IPS-NIHi7 (cell line): Measurements from ENCODE around the gene VAV3.
A peak's percentile ranks its signal among the peaks of the same experiment; 100 is the strongest.
"Not testable (repeated sequence)": the region's sequence is repeated elsewhere in the genome, so short reads cannot be mapped to it uniquely, and the experiment has no call there.

Experiments
- DNase-seq: peaks from one replicate; pipeline ENCODE4 v3.0.0; 2012; ENCODE audit warnings: mixed read lengths; ENCODE audit errors: extremely low spot score

The VAV3 gene, protein sequence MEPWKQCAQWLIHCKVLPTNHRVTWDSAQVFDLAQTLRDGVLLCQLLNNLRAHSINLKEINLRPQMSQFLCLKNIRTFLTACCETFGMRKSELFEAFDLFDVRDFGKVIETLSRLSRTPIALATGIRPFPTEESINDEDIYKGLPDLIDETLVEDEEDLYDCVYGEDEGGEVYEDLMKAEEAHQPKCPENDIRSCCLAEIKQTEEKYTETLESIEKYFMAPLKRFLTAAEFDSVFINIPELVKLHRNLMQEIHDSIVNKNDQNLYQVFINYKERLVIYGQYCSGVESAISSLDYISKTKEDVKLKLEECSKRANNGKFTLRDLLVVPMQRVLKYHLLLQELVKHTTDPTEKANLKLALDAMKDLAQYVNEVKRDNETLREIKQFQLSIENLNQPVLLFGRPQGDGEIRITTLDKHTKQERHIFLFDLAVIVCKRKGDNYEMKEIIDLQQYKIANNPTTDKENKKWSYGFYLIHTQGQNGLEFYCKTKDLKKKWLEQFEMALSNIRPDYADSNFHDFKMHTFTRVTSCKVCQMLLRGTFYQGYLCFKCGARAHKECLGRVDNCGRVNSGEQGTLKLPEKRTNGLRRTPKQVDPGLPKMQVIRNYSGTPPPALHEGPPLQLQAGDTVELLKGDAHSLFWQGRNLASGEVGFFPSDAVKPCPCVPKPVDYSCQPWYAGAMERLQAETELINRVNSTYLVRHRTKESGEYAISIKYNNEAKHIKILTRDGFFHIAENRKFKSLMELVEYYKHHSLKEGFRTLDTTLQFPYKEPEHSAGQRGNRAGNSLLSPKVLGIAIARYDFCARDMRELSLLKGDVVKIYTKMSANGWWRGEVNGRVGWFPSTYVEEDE

DNA sequence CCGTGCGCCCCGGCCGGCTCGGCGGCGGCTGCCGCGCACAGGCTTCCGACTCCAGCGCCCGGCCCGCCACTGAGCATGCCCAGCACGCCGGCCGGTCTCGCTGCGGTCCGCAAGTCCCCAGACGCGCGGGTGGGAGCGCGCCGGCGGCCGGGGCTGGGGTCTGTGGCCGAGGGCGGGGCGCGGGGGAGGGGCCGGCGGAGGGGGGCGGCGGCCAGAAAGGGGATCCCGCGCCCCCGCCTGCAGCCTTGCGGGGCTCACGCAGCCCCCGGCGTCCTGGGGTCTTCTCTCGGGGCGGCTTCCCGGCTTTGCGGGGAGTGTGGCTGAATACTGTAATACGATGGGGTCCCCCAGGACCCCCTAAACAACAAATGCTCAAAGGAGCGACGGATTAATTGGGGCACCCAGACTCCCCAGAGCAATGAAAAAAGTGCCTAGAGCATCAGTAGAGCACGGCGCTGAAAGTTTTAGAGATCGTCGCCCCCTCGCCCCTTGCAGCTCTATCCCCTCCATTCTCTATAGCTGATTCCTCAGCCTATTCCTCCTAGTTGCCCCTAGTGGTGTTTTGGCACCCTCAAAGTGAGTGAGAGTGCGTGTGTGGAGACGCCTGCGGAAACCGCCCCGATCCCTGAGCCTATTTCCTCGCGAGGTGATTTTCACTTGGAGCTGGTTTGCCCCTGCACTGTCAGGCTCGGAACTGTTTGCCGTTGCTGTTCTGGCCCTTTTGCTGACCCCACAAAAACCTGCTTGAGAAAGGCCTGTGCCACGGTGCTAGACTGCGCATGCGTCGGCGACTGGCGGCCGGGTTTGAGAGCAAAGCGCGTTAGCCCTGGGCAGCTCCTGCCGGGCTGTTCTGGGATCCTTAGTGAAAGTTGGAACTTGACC, at the start of gene VAV3:
VAV3 (minus strand) TSS at position 71 of the 882 bp plus-strand sequence. CDS start 311 bp downstream, outside the sequence.
- peak; percentile 93 for DNase-seq

GRCh38 chr1:108012553-108012952, 47.6 kb upstream of the VAV3 start:
- DNase-seq: no peak

DNA sequence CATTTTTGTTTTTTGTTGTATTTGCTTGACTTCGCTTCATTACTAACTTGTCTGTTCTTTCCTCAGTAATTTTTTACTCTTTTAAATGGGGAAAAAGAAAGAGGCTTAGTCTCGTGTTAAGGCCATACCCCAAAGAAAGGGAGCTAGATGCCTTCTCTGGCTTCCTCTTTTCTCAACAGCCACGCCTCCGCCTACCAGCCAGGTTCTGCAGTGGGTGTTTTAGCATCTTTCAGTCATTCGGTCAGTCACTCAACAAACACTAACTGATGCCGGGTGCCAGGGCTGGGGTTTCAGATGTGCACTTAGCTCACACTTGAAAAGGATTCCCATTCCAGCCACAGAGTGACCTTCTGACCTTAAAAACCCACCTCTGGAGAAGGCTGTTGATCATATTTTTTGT, 46.3 kb upstream of the VAV3 start:
- DNase-seq: no peak

DNA sequence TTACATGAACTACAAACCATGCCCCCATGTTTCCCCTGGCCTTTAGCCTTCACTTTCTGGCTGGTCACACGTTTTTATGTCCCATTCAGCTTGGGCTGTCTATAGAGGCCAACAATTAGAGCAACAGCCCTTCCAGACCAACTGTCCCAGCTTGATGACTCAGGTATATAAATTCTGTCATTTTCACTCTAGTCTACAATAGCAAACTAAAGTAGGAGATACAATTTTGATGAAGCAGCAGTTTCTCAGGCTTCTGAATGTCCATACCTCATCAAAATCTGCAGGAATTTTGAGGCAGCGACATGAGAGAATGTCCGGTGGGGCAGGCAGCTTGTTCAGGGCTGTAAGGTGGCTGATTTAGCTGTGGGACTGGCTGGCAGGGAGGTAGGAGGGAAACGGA, 45.6 kb upstream of the VAV3 start:
- DNase-seq: no peak

GRCh38 chr1:108009603-108010195, 44.7 kb upstream of the VAV3 start:
- no peak for DNase-seq

- DNase-seq: no peak
These were observed 42.6 kb upstream of the VAV3 start for GRCh38 chr1:108007531-108007930.

- DNase-seq: no peak
These were observed 42.1 kb upstream of the VAV3 start for GRCh38 chr1:108007070-108007469.

- DNase-seq: not testable (repeated sequence)
These were observed 39.9 kb upstream of the VAV3 start for GRCh38 chr1:108004919-108005318.

DNA sequence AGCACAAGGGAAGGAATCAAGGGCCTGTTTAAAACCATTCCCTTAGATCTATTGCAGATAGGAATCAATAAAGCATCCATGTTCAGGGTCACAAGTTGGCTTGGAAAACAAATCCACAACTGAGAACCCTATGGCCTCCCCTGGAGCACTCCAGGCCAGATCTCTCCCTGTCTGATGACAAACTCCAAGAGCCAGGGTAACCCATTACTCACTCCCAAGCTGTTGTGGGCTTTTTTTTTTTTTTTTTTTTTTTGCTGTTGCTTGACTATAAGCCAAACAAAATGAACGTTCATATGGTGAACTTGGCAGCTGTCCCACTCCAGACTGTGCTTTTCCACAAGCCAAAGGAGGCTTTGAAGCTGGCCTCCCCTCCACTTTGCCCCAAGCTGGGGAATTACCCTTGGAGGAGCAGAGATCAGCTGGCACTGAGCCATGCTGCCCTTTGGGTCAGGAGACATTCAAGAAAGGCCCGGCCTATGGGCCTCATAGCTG, 35.7 kb upstream of the VAV3 start:
- no peak for DNase-seq

DNA sequence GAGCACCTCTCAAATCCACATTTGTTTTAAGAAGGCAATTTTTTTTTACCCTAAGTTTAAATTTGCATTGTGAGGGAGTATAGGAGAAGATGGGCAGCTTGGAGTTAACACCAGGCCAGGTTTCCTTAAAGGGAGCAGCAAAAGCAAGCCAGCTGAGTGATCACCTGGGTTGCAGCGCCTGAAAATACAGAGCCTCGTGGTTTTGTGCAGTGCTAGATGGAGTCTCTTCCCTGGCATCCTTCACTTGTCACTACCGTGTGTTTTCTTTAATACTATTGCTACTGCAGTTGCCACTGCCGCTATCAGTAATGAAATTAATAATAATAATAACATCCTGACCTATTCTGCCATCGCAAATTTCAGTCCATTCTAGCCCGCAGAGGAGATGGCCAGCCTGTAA, 35.2 kb upstream of the VAV3 start:
- DNase-seq: no peak

GRCh38 chr1:107997866-107998265, 32.9 kb upstream of the VAV3 start:
- DNase-seq: no peak

- DNase-seq: no peak
These were observed 28.9 kb upstream of the VAV3 start for GRCh38 chr1:107993920-107994319.

DNA sequence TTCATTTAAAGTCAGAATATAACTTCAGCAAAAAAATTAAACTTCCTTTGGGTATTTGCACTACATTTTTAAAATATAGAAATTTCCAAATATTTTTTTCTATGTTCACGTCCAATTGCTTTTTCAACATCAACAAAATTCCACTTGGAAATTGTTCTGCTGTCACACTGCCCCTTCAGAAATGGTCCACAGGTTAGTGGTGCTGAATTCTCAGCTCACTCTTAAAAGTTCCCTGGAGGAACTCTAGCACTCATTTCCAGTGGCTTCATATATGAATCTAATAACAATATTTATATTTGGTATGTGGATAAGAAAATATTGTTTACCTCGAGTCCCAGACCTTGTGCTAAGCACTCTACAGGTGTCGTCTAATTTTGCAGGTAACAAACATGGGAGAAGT, 27.4 kb upstream of the VAV3 start:
- DNase-seq: no peak

- no peak for DNase-seq
These were observed 26.5 kb upstream of the VAV3 start for GRCh38 chr1:107991371-107992066.

- no peak for DNase-seq
These were observed 25.6 kb upstream of the VAV3 start for GRCh38 chr1:107990606-107991005.

GRCh38 chr1:107981277-107981676, 16.3 kb upstream of the VAV3 start:
- DNase-seq: no peak

GRCh38 chr1:107979926-107980325, 14.9 kb upstream of the VAV3 start:
- DNase-seq: no peak

GRCh38 chr1:107979088-107979487, 14.1 kb upstream of the VAV3 start:
- DNase-seq: no peak

DNA sequence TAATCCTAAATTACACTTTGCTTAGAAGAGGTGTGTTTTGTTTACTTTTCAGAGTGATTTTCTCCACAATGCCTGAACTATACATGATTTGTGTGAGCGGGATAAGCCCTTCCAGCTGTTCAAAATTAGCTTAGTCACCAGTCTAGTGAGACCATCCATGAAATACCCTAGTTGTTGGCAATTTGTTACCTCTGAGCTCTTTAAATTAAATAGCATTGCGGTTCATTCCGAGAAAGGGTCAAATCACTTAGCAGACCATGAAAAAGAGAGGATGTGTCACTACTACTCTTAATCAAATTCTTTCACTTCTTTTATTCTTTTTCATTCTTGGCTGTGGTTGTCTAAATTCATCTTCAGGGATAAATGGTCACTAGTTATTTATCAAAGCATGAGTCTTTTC, 11.9 kb upstream of the VAV3 start:
- DNase-seq: no peak

GRCh38 chr1:107976431-107976830, 11.5 kb upstream of the VAV3 start:
- DNase-seq: no peak

GRCh38 chr1:107975851-107976250, 10.9 kb upstream of the VAV3 start:
- DNase-seq: no peak
